ENCODE measurements around the gene GEMIN4. TPM values are rescaled to one million over a fixed set of nuclear protein-coding genes. Genes with fewer than 3 reads are reported as not detected.
A peak's percentile ranks its signal among the peaks of the same experiment; 100 is the strongest.

GEMIN4 gene
- total RNA-seq, 2 experiments from 2014 or later, result 41.4 to 45.8 TPM

GRCh38 chr17:740240-741017, 11.6 kb downstream of the GEMIN4 start:
- Mint-ChIP-seq H3K27me3 (ENCODE audit: low read depth) (no peaks in the 10 kb centered on the region), H3K4me3 (no peak overlapping the region), H3K4me1 (ENCODE audit: low read depth) (peaks cover 12% of the 10 kb centered on the region), H3K36me3 (ENCODE audit: low read depth) (peaks cover 69% of the 10 kb centered on the region), H3K9me3 (ENCODE audit: insufficient read depth) (no peaks in the 10 kb centered on the region), H3K27ac (peak overlapping the region; percentile 48)
- DNase-seq (no peak), ATAC-seq (peak; percentile 53)
- ChIA-PET POLR2A (no interaction called here), CTCF (interaction anchor here (0.9 to 1.7 kb wide), 3 partner anchors 11 to 241 kb away, joined by 3 to 5 read pairs (median 3); no protein-coding TSS in a partner anchor)

GRCh38 chr17:737561-738113, 14.4 kb downstream of the GEMIN4 start:
- Mint-ChIP-seq H3K4me3 (no peak overlapping the region), H3K27me3 (ENCODE audit: low read depth) (no peaks in the 10 kb centered on the region), H3K4me1 (ENCODE audit: low read depth) (peaks cover 29% of the 10 kb centered on the region), H3K27ac (no peak overlapping the region), H3K9me3 (ENCODE audit: insufficient read depth) (no peaks in the 10 kb centered on the region), H3K36me3 (ENCODE audit: low read depth) (peaks cover 61% of the 10 kb centered on the region)
- DNase-seq, result no peak
- ChIA-PET CTCF (interaction anchor here (0.8 to 1.5 kb wide), 3 partner anchors 14 to 243 kb away, joined by 3 to 4 read pairs (median 3); partner anchors contain the start of gene GEMIN4), POLR2A (interaction anchor here (1.4 to 1.5 kb wide), 2 partner anchors 14 to 44 kb away, joined by 4 read pairs; partner anchors contain the start of genes GEMIN4, GLOD4 and MRM3)
- ATAC-seq, result no peak

- no peak for ATAC-seq
- H3K27me3 Mint-ChIP-seq (ENCODE audit: low read depth), result no peaks in the 10 kb centered on the region
- no peak for DNase-seq
- ChIA-PET CTCF (interaction anchor here (1.3 kb wide), 1 partner anchor 17 kb away, joined by 5 read pairs; the partner anchor contains the start of gene GEMIN4), POLR2A (interaction anchor here (1.1 kb wide), 1 partner anchor 49 kb away, joined by 3 read pairs; the partner anchor contains the start of genes GLOD4 and MRM3)
- peaks cover 38% of the 10 kb centered on the region for H3K36me3 Mint-ChIP-seq (ENCODE audit: low read depth)
- peak overlapping the region; percentile 85 for H3K4me3 Mint-ChIP-seq
- H3K9me3 Mint-ChIP-seq (ENCODE audit: insufficient read depth), result no peaks in the 10 kb centered on the region
- peak overlapping the region; percentile 83 for H3K27ac Mint-ChIP-seq
- peaks cover 27% of the 10 kb centered on the region for H3K4me1 Mint-ChIP-seq (ENCODE audit: low read depth)
Observed at GRCh38 chr17:733743-734142, 18.3 kb downstream of the GEMIN4 start.

GRCh38 chr17:732902-733720, 19.0 kb downstream of the GEMIN4 start:
- Mint-ChIP-seq H3K27ac (peak overlapping the region; percentile 83), H3K27me3 (ENCODE audit: low read depth) (no peaks in the 10 kb centered on the region), H3K36me3 (ENCODE audit: low read depth) (peaks cover 33% of the 10 kb centered on the region), H3K4me1 (ENCODE audit: low read depth) (peaks cover 27% of the 10 kb centered on the region), H3K4me3 (peak overlapping the region; percentile 85), H3K9me3 (ENCODE audit: insufficient read depth) (no peaks in the 10 kb centered on the region)
- ChIA-PET CTCF (interaction anchor here (0.9 to 1.3 kb wide), 2 partner anchors 18 to 22 kb away, joined by 3 to 5 read pairs; partner anchors contain the start of gene GEMIN4), POLR2A (interaction anchor here (1.1 kb wide), 1 partner anchor 49 kb away, joined by 3 read pairs; the partner anchor contains the start of genes GLOD4 and MRM3)
- DNase-seq (peak; percentile 61), ATAC-seq (peak; percentile 43)

GRCh38 chr17:732067-732901, 19.8 kb downstream of the GEMIN4 start, which contains the start of gene TLCD3A:
Gene TLCD3A (plus strand): TSS chr17:732596. CDS start chr17:732648, 52 bp downstream.
- CTCF ChIA-PET, result interaction anchor here (0.9 to 1.3 kb wide), 2 partner anchors 19 to 23 kb away, joined by 3 to 5 read pairs; partner anchors contain the start of gene GEMIN4
- DNase-seq (peak; percentile 59), ATAC-seq (peak; percentile 80)
- POLR2A ChIA-PET, result no interaction called here
- peak within 1 kb of the TSS; percentile 85 for H3K4me3 Mint-ChIP-seq
- H3K9me3 Mint-ChIP-seq (ENCODE audit: insufficient read depth), result no peaks in the 10 kb centered on the region
- H3K27ac Mint-ChIP-seq, result peak within 1 kb of the TSS; percentile 83
- H3K4me1 Mint-ChIP-seq (ENCODE audit: low read depth), result peaks cover 27% of the 10 kb centered on the region
- no peaks in the 10 kb centered on the region for H3K27me3 Mint-ChIP-seq (ENCODE audit: low read depth)
- peaks cover 26% of the 10 kb centered on the region for H3K36me3 Mint-ChIP-seq (ENCODE audit: low read depth)

GRCh38 chr17:731644-732066, 20.4 kb downstream of the GEMIN4 start:
- Mint-ChIP-seq H3K27ac (peak overlapping the region; percentile 70), H3K4me3 (peak overlapping the region; percentile 77), H3K4me1 (ENCODE audit: low read depth) (peaks cover 27% of the 10 kb centered on the region), H3K27me3 (ENCODE audit: low read depth) (no peaks in the 10 kb centered on the region), H3K36me3 (ENCODE audit: low read depth) (peaks cover 23% of the 10 kb centered on the region), H3K9me3 (ENCODE audit: insufficient read depth) (no peaks in the 10 kb centered on the region)
- CTCF ChIA-PET, result interaction anchor here (1.0 to 1.1 kb wide), 2 partner anchors 18 to 319 kb away, joined by 3 to 8 read pairs; no protein-coding TSS in a partner anchor
- ATAC-seq (no peak), DNase-seq (peak; percentile 30)
- POLR2A ChIA-PET, result no interaction called here

GRCh38 chr17:728911-729310, 23.2 kb downstream of the GEMIN4 start:
- DNase-seq (no peak), ATAC-seq (no peak)
- Mint-ChIP-seq H3K4me3 (no peak overlapping the region), H3K27ac (no peak overlapping the region), H3K27me3 (ENCODE audit: low read depth) (no peaks in the 10 kb centered on the region), H3K4me1 (ENCODE audit: low read depth) (peaks cover 16% of the 10 kb centered on the region), H3K36me3 (ENCODE audit: low read depth) (peaks cover 9% of the 10 kb centered on the region), H3K9me3 (ENCODE audit: insufficient read depth) (no peaks in the 10 kb centered on the region)
- POLR2A ChIA-PET, result interaction anchor here (0.7 kb wide), 1 partner anchor 24 kb away, joined by 3 read pairs; no protein-coding TSS in a partner anchor
- CTCF ChIA-PET, result interaction anchor here (1.3 to 2.3 kb wide), 2 partner anchors 13 to 23 kb away, joined by 3 to 7 read pairs; partner anchors contain the start of gene GEMIN4

- ATAC-seq, result no peak
- CTCF ChIA-PET, result interaction anchor here (0.9 kb wide), 1 partner anchor 26 kb away, joined by 3 read pairs; the partner anchor contains the start of gene GEMIN4
Observed at GRCh38 chr17:726271-726919, 25.7 kb downstream of the GEMIN4 start.

GRCh38 chr17:725746-726145, 26.3 kb downstream of the GEMIN4 start:
- H3K27ac Mint-ChIP-seq, result no peak overlapping the region
- no peaks in the 10 kb centered on the region for H3K36me3 Mint-ChIP-seq (ENCODE audit: low read depth)
- no peaks in the 10 kb centered on the region for H3K27me3 Mint-ChIP-seq (ENCODE audit: low read depth)
- H3K4me3 Mint-ChIP-seq, result no peak overlapping the region
- DNase-seq (no peak), ATAC-seq (no peak)
- H3K9me3 Mint-ChIP-seq (ENCODE audit: insufficient read depth), result no peaks in the 10 kb centered on the region
- CTCF ChIA-PET, result no interaction called here
- no peaks in the 10 kb centered on the region for H3K4me1 Mint-ChIP-seq (ENCODE audit: low read depth)
- POLR2A ChIA-PET, result no interaction called here

More at GRCh38 chr17:726271-726919, 25.7 kb downstream of the GEMIN4 start:
- Mint-ChIP-seq H3K36me3 (ENCODE audit: low read depth) (no peaks in the 10 kb centered on the region), H3K9me3 (ENCODE audit: insufficient read depth) (no peaks in the 10 kb centered on the region), H3K4me1 (ENCODE audit: low read depth) (peaks cover 5% of the 10 kb centered on the region), H3K27ac (no peak overlapping the region), H3K27me3 (ENCODE audit: low read depth) (no peaks in the 10 kb centered on the region), H3K4me3 (no peak overlapping the region)
- POLR2A ChIA-PET, result no interaction called here
- DNase-seq, result no peak

GRCh38 chr17:725084-725483, 27.0 kb downstream of the GEMIN4 start:
- H3K27ac Mint-ChIP-seq, result no peak overlapping the region
- H3K36me3 Mint-ChIP-seq (ENCODE audit: low read depth), result no peaks in the 10 kb centered on the region
- ChIA-PET POLR2A (no interaction called here), CTCF (no interaction called here)
- H3K27me3 Mint-ChIP-seq (ENCODE audit: low read depth), result no peaks in the 10 kb centered on the region
- DNase-seq (no peak), ATAC-seq (no peak)
- H3K4me3 Mint-ChIP-seq, result no peak overlapping the region
- no peaks in the 10 kb centered on the region for H3K9me3 Mint-ChIP-seq (ENCODE audit: insufficient read depth)
- no peaks in the 10 kb centered on the region for H3K4me1 Mint-ChIP-seq (ENCODE audit: low read depth)
